Spleen (tissue), 11 donors: ENCODE results near the gene TMEM131L. TPM values are rescaled to one million over a fixed set of nuclear protein-coding genes. Genes with fewer than 3 reads are reported as not detected.

Source experiments
- DNase-seq: peaks from one replicate; pipeline ENCODE4 v3.0.0-alpha.2; 2020
- H3K27ac ChIP-seq, 8 donors: fragments of 200-600 bp; sonication (generic) in 7 of 8; 1 replicate in 4 of 8; 2 replicates in 4 of 8; pipeline versions ENCODE4 v1.5.0 to v1.8.0; 2016 to 2021; ENCODE audit warnings: inconsistent platforms in 4 of 8, mild to moderate bottlenecking in 4 of 8, moderate library complexity in 1 of 8
- H3K27me3 ChIP-seq, 7 donors: fragments of 200-600 bp; sonication (generic) in 6 of 7; replicated peaks in 1 of 7; 1 replicate in 4 of 7; 2 replicates in 3 of 7; pipeline versions ENCODE4 v1.5.0 to v1.8.0; 2016 to 2021; ENCODE audit warnings: inconsistent platforms in 3 of 7, mild to moderate bottlenecking in 1 of 7
- H3K36me3 ChIP-seq, 6 donors: fragments of 200-600 bp; sonication (generic) in 5 of 6; 1 replicate in 4 of 6; 2 replicates in 2 of 6; pipeline versions ENCODE4 v1.5.0 to v1.8.0; 2016 to 2021; ENCODE audit warnings: inconsistent platforms in 2 of 6
- H3K4me1 ChIP-seq, 6 donors: fragments of 200-600 bp; sonication (generic) in 5 of 6; 1 replicate in 3 of 6; 2 replicates in 3 of 6; pipeline versions ENCODE4 v1.5.0 to v1.8.0; 2016 to 2021; ENCODE audit warnings: inconsistent platforms in 3 of 6
- H3K4me3 ChIP-seq, 8 donors: fragments of 200-600 bp; sonication (generic) in 7 of 8; 1 replicate in 4 of 8; 2 replicates in 4 of 8; pipeline versions ENCODE4 v1.5.0 to v1.8.0; 2016 to 2021; ENCODE audit warnings: inconsistent platforms in 4 of 8, mild to moderate bottlenecking in 4 of 8, moderate library complexity in 2 of 8
- H3K9me3 ChIP-seq, 8 donors: fragments of 200-600 bp; sonication (generic) in 7 of 8; 1 replicate in 4 of 8; 2 replicates in 4 of 8; pipeline versions ENCODE4 v1.5.0 to v1.8.0; 2016 to 2021; ENCODE audit warnings: inconsistent platforms in 4 of 8
- CTCF ChIP-seq, 11 experiments: fragments of 200-600 bp in 7 of 11; fragments of 450-650 bp in 4 of 11; sonication (generic) in 4 of 11; IDR thresholded peaks in 8 of 11; conservative IDR thresholded peaks in 3 of 11; 1 replicate in 7 of 11; 2 replicates in 4 of 11; pipeline versions ENCODE4 v1.4.0 to v1.8.0; 2016 to 2021; ENCODE audit warnings: antibody characterized with exemption in 11 of 11, inconsistent platforms in 4 of 11, mild to moderate bottlenecking in 1 of 11
- POLR2A ChIP-seq, 3 donors: fragments of 450-650 bp; IDR thresholded peaks; one replicate each; pipeline ENCODE4 v1.5.1; 2017; ENCODE audit warnings: antibody characterized with exemption in 3 of 3, mild to moderate bottlenecking in 1 of 3
- POLR2AphosphoS5 ChIP-seq, 3 donors: sonication (generic); formaldehyde crosslinking; IDR thresholded peaks; one replicate each; pipeline ENCODE4 v1.5.1; 2017; ENCODE audit warnings: antibody characterized with exemption in 3 of 3
- whole genome bisulfite sequencing, 5 donors: extraction: QIAGEN DNeasy Blood & Tissue Kit in 3 of 5; methylation state at CpG; one replicate each; pipeline versions ENCODE4 v1.1.5 to v1.1.7; 2013 to 2018; 5-methylcytosine and 5-hydroxymethylcytosine counted together
- intact Hi-C: fragments of 100-400 bp; cut with DNase I; formaldehyde crosslinking; loops from one replicate; pipeline ENCODE4 v1.15.0; 2023; ENCODE audit warnings: low total_unique reads
- polyA plus RNA-seq, 3 donors: library from polyadenylated mRNA; stranded (reverse); fragments of 200-250 nt; gene quantifications; one replicate each; pipeline ENCODE4 v1.2.1, GENCODE V29; 2013
- total RNA-seq, 7 donors: library from RNA; depleted of rRNA in 3 of 7; stranded (reverse); fragments of >200 nt in 3 of 7; fragmentation: NEBNext Ultra II Directional in 4 of 7; extraction: Animal tissue kit (Norgen Biotek cat#: 25700) in 4 of 7; gene quantifications; one replicate each; pipeline versions ENCODE4 v1.1.0 to v1.2.1, GENCODE V29; 2016 to 2021
- donor health status: healthy with polysubstance abuse.
- donor health status: DM: no; HTN: no; CAD: no; lungs with moderate emphysema.
- donor health status: DM: no; HTN: no; CAD: no.
- donor health status: Bipolar disorder and iron deficiency.
- donor health status: healthy.
- donor health status: DM: no; HTN: no; CAD: no.
- donor health status: DM: yes; HTN: yes; CAD: no.

Gene TMEM131L
- total and polyA plus RNA-seq, 10 donors, result 20.9 to 105 (median 80.1) TPM

- peak overlapping the region in 2 of 8 donors; percentile 3 to 39 for H3K4me3 ChIP-seq
- intact Hi-C loops, result loop anchor here (10.0 kb wide), 1 partner anchor 84 kb away; no protein-coding TSS in a partner anchor
- peaks cover 64 to 100% (median 87%) of the 10 kb centered on the region in 6 donors for H3K4me1 ChIP-seq
- WGBS, 5 donors, result 55 to 66% (median 60%) methylated on average over 10 of the region's 10 CpGs
- TF ChIP-seq POLR2AphosphoS5 (IDR thresholded peaks at IDR 0.05) (no peak), CTCF (IDR thresholded peaks at IDR 0.05 in 8 of 11, conservative IDR thresholded peaks at IDR 0.05 in 3 of 11) (no peak), POLR2A (IDR thresholded peaks at IDR 0.05) (no peak)
- H3K27me3 ChIP-seq, result no peaks in the 10 kb centered on the region
- peak overlapping the region; percentile 28 to 86 (median 60) for H3K27ac ChIP-seq
- no peaks in the 10 kb centered on the region for H3K9me3 ChIP-seq
- no peak for DNase-seq
- H3K36me3 ChIP-seq, result peaks cover 0 to 24% (median 4%) of the 10 kb centered on the region in 6 donors
Observed at GRCh38 chr4:153518637-153519389, 52.7 kb downstream of the TMEM131L start.

- intact Hi-C loops, result loop anchor here (10.0 kb wide), 1 partner anchor 85 kb away; no protein-coding TSS in a partner anchor
- Histone ChIP-seq H3K9me3 (no peaks in the 10 kb centered on the region), H3K4me3 (no peak overlapping the region), H3K27me3 (no peaks in the 10 kb centered on the region), H3K4me1 (peaks cover 63 to 100% (median 88%) of the 10 kb centered on the region in 6 donors), H3K27ac (peak overlapping the region in 7 of 8 donors; percentile 28 to 86 (median 69)), H3K36me3 (peaks cover 0 to 24% (median 4%) of the 10 kb centered on the region in 6 donors)
- 13 to 40% (median 20%) methylated on average over 1 of the region's 1 CpG for WGBS, 5 donors
- TF ChIP-seq POLR2AphosphoS5 (IDR thresholded peaks at IDR 0.05), result no peak
- no peak for TF ChIP-seq POLR2A (IDR thresholded peaks at IDR 0.05)
- no peak for TF ChIP-seq CTCF (IDR thresholded peaks at IDR 0.05 in 8 of 11, conservative IDR thresholded peaks at IDR 0.05 in 3 of 11)
- DNase-seq, result no peak
Observed at GRCh38 chr4:153519687-153520086, 53.5 kb downstream of the TMEM131L start.

GRCh38 chr4:153520227-153520626 is 54.1 kb downstream of the TMEM131L start:
- WGBS, 5 donors, result 82 to 87% (median 84%) methylated on average over 4 of the region's 4 CpGs
- H3K4me1 ChIP-seq, result peaks cover 65 to 100% (median 88%) of the 10 kb centered on the region in 6 donors

More at GRCh38 chr4:153520227-153520626, 54.1 kb downstream of the TMEM131L start:
- Histone ChIP-seq H3K4me3 (no peak overlapping the region), H3K27ac (peak overlapping the region in 7 of 8 donors; percentile 6 to 86 (median 69)), H3K36me3 (peaks cover 0 to 24% (median 4%) of the 10 kb centered on the region in 6 donors), H3K27me3 (no peaks in the 10 kb centered on the region), H3K9me3 (no peaks in the 10 kb centered on the region)
- intact Hi-C loops, result no loop called here
- TF ChIP-seq POLR2A (IDR thresholded peaks at IDR 0.05) (no peak), POLR2AphosphoS5 (IDR thresholded peaks at IDR 0.05) (no peak), CTCF (IDR thresholded peaks at IDR 0.05 in 8 of 11, conservative IDR thresholded peaks at IDR 0.05 in 3 of 11) (no peak)
- no peak for DNase-seq
